Suprapubic skin (tissue), 4 donors: Measurements from ENCODE around the gene POLR2M.

Experiments
- EP300 ChIP-seq: sonication (generic); formaldehyde crosslinking; IDR thresholded peaks from one replicate; pipeline ENCODE4 v1.6.1; 2017; ENCODE audit warnings: antibody characterized with exemption
- POLR2A ChIP-seq, 2 donors: fragments of 450-650 bp; IDR thresholded peaks; one replicate each; pipeline ENCODE4 v1.6.1; 2017; ENCODE audit warnings: antibody characterized with exemption in 2 of 2, mild to moderate bottlenecking in 2 of 2, moderate library complexity in 2 of 2
- POLR2AphosphoS5 ChIP-seq, 3 donors: sonication (generic); formaldehyde crosslinking; IDR thresholded peaks; one replicate each; pipeline ENCODE4 v1.6.1; 2017; ENCODE audit warnings: antibody characterized with exemption in 3 of 3
- TF ChIP-seq, protein P1 (sequence below), 2 donors: fragments of 200-600 bp in 1 of 2; fragments of 450-650 bp in 1 of 2; sonication (generic) in 1 of 2; IDR thresholded peaks; one replicate each; pipeline ENCODE4 v1.5.1; 2016 to 2019; ENCODE audit warnings: antibody characterized with exemption in 2 of 2, mild to moderate bottlenecking in 1 of 2, moderate library complexity in 1 of 2

DNA sequence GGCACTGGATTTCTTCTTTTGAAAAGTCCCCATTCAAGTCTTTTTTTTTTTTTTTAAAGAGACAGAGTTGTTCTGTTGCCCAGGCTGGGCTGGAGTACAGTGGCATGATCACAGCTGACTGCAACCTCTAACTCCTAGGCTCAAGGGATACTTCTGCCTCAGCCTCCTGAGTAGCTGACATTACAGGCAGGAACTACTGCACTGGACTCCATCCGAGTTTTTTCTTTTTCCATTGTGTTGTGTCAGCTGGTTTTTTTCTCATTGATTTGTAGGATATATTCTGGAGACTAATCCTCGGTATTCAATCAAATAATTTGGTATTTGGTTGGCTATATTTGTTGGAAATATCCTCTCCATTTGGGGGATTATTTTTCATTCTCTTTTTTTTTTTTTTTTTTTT is 11.8 kb downstream of the POLR2M start:
- TF ChIP-seq POLR2AphosphoS5 (IDR thresholded peaks at IDR 0.05) (no peak), EP300 (no peak), POLR2A (IDR thresholded peaks at IDR 0.05) (no peak)
- TF ChIP-seq, protein P1, sequence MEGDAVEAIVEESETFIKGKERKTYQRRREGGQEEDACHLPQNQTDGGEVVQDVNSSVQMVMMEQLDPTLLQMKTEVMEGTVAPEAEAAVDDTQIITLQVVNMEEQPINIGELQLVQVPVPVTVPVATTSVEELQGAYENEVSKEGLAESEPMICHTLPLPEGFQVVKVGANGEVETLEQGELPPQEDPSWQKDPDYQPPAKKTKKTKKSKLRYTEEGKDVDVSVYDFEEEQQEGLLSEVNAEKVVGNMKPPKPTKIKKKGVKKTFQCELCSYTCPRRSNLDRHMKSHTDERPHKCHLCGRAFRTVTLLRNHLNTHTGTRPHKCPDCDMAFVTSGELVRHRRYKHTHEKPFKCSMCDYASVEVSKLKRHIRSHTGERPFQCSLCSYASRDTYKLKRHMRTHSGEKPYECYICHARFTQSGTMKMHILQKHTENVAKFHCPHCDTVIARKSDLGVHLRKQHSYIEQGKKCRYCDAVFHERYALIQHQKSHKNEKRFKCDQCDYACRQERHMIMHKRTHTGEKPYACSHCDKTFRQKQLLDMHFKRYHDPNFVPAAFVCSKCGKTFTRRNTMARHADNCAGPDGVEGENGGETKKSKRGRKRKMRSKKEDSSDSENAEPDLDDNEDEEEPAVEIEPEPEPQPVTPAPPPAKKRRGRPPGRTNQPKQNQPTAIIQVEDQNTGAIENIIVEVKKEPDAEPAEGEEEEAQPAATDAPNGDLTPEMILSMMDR (IDR thresholded peaks at IDR 0.05), result no peak
